HepG2 (cell line): ENCODE data around the gene ZDHHC8. TPM values are rescaled to one million over a fixed set of nuclear protein-coding genes. Genes with fewer than 3 reads are reported as not detected.

ENCODE experiments used
- BCLAF1 ChIP-seq: fragments of 450-650 bp; IDR thresholded peaks from 2 replicates; pipeline ENCODE4 v1.6.1; 2017; ENCODE audit warnings: mild to moderate bottlenecking
- CBFB ChIP-seq: sonication (generic); formaldehyde crosslinking; IDR thresholded peaks from 2 replicates; pipeline ENCODE4 v1.4.0; 2020; ENCODE audit warnings: missing genetic modification reagents
- CCAR2 ChIP-seq: fragments of 200-400 bp; formaldehyde crosslinking; optimal IDR thresholded peaks from 2 replicates; pipeline ENCODE3; 2018; ENCODE audit warnings: low read depth, mild to moderate bottlenecking, low read length, moderate library complexity
- DMAP1 ChIP-seq: IDR thresholded peaks from 2 replicates; pipeline ENCODE4 v1.6.1; 2016
- GABPB1 ChIP-seq: IDR thresholded peaks from 2 replicates; pipeline ENCODE4 v1.6.1; 2016; ENCODE audit warnings: mild to moderate bottlenecking, missing genetic modification reagents, moderate library complexity, missing compliant biosample characterization
- GTF3A ChIP-seq: sonication (generic); formaldehyde crosslinking; conservative IDR thresholded peaks from 2 replicates; pipeline ENCODE4 v1.4.0; 2020; ENCODE audit warnings: mild to moderate bottlenecking, missing genetic modification reagents
- IRF2 ChIP-seq: IDR thresholded peaks from 2 replicates; pipeline ENCODE4 v1.6.1; 2018; ENCODE audit warnings: missing genetic modification reagents, missing compliant biosample characterization
- KAT8 ChIP-seq: IDR thresholded peaks from 2 replicates; pipeline ENCODE4 v1.6.1; 2016; ENCODE audit warnings: missing genetic modification reagents, missing compliant biosample characterization
- MAF1 ChIP-seq: sonication (generic); formaldehyde crosslinking; IDR thresholded peaks from 2 replicates; pipeline ENCODE4 v1.5.0; 2020; ENCODE audit warnings: missing genetic modification reagents, borderline replicate concordance
- PHF8 ChIP-seq: sonication (generic); formaldehyde crosslinking; IDR thresholded peaks from 2 replicates; pipeline ENCODE4 v1.5.0; 2020; ENCODE audit warnings: missing genetic modification reagents
- PRDM10 ChIP-seq: sonication (generic); formaldehyde crosslinking; IDR thresholded peaks from 2 replicates; pipeline ENCODE4 v1.4.0; 2020; ENCODE audit warnings: low read depth, missing genetic modification reagents
- PTBP1 ChIP-seq: fragments of 200-400 bp; formaldehyde crosslinking; IDR thresholded peaks from 2 replicates; pipeline ENCODE4 v1.6.1; 2018; ENCODE audit warnings: low read length, low read depth; ENCODE audit not compliant: poor library complexity, severe bottlenecking
- SMARCE1 ChIP-seq: fragments of 450-650 bp; IDR thresholded peaks from 2 replicates; pipeline ENCODE4 v1.6.1; 2017; ENCODE audit warnings: borderline replicate concordance
- TGIF2 ChIP-seq: IDR thresholded peaks from 2 replicates; pipeline ENCODE4 v1.6.1; 2016; ENCODE audit warnings: control low read depth, missing compliant biosample characterization
- ZBTB43 ChIP-seq: sonication (generic); formaldehyde crosslinking; conservative IDR thresholded peaks from 2 replicates; pipeline ENCODE4 v1.4.0; 2020; ENCODE audit warnings: missing genetic modification reagents
- ZFAT ChIP-seq: sonication (generic); formaldehyde crosslinking; conservative IDR thresholded peaks from 2 replicates; pipeline ENCODE4 v1.8.1; 2023; ENCODE audit warnings: missing genetic modification reagents, inconsistent platforms
- ZNF101 ChIP-seq: sonication (generic); formaldehyde crosslinking; IDR thresholded peaks from 2 replicates; pipeline ENCODE4 v1.4.0; 2020; ENCODE audit warnings: mild to moderate bottlenecking, low read depth, missing genetic modification reagents, borderline replicate concordance
- ZNF136 ChIP-seq: sonication (generic); formaldehyde crosslinking; IDR thresholded peaks from 2 replicates; pipeline ENCODE4 v1.8.1; 2022; ENCODE audit warnings: low read depth, mild to moderate bottlenecking, moderate library complexity, missing genetic modification reagents
- ZNF253 ChIP-seq: sonication (generic); formaldehyde crosslinking; IDR thresholded peaks from 2 replicates; pipeline ENCODE4 v1.8.0; 2022; ENCODE audit warnings: mild to moderate bottlenecking, missing genetic modification reagents, borderline replicate concordance
- ZNF260 ChIP-seq: sonication (generic); formaldehyde crosslinking; IDR thresholded peaks from 2 replicates; pipeline ENCODE4 v1.4.0; 2020; ENCODE audit warnings: missing genetic modification reagents, low read depth, mild to moderate bottlenecking, borderline replicate concordance
- polyA plus RNA-seq, 8 experiments: library from polyadenylated mRNA; depleted of rRNA in 3 of 8; stranded (reverse) in 7 of 8; unstranded in 1 of 8; fragments of >200 nt; fragmentation: Illumina TruSeq in 4 of 8; extraction: Trizol in 4 of 8; gene quantifications; 2 replicates each; pipeline versions ENCODE4 v1.2.1 to v1.2.3, GENCODE V29; 2011 to 2016; ENCODE audit warnings: low read depth in 4 of 8, missing spikeins in 1 of 8, mixed read lengths in 1 of 8; ENCODE audit not compliant: insufficient read depth in 1 of 8
- total RNA-seq, 5 experiments: library from RNA; depleted of rRNA; stranded (reverse); fragments of >200 nt; fragmentation: Illumina TruSeq; extraction: Trizol; gene quantifications; 2 replicates each; pipeline ENCODE4 v1.2.3, GENCODE V29; 2016; ENCODE audit warnings: low read depth in 1 of 5
- TF ChIP-seq, protein P1 (sequence below): IDR thresholded peaks from 2 replicates; pipeline ENCODE4 v1.6.1; 2016
- TF ChIP-seq, protein P2 (sequence below): IDR thresholded peaks from 2 replicates; pipeline ENCODE4 v1.6.1; 2016; ENCODE audit warnings: low read depth, borderline replicate concordance

Gene ZDHHC8
- total and polyA plus RNA-seq, 2 of the 13 experiments (the other 11 are each of a cell fraction or from before 2014, with no cell fraction given): 7.5 to 21.3 TPM

DNA sequence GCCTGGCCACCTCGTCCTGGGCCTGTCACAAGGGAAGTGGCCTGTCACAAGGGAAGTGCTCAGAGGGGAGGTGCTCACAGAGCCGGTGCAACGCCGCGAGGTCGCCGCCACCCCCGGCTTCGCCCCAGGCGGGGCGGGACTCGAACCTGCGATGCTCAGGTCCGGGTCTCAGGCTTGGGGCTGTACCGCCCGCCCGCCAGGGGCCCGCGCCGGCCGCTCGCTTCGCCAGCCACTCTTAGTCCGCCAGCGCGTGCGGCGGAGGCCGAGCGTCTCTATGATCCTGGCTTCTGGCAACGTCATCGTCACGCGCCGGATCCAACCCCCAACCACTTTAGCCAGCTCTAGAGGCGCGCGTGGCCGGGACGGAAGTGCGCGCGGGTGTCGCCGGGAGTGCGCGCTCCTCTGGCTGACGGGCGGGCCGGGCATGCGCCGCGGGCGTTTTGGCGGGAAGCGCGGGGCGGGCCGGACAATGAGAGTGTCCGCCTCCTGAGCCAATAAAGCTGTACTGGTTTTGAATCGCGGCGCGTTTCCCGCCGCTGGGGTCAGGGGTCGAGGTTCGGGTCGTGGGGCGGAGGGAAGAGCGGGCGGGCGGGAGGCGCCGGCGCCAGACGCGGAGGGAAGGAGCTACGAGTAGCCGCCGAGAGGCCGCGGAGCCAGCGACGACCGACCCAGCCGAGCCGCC is 14.5 kb upstream of the ZDHHC8 start, which contains the start of gene TRMT2A (continued):
- TF ChIP-seq CCAR2 (peak; percentile 89), CBFB (CRISPR knock-in tag) (peak; percentile 94), MAF1 (CRISPR knock-in tag) (no peak), ZBTB43 (CRISPR knock-in tag) (peak; percentile 68), GTF3A (CRISPR knock-in tag) (no peak; the same call in 1 of the 2 replicates), TGIF2 (peak; percentile 68), ZNF136 (no peak), KAT8 (peak; percentile 98), ZNF101 (CRISPR knock-in tag) (no peak; the same call in 1 of the 2 replicates), PRDM10 (CRISPR knock-in tag) (no peak), ZFAT (no peak), PHF8 (CRISPR knock-in tag) (peak; percentile 45; the same call in 1 of the 2 replicates), IRF2 (CRISPR knock-in tag) (peak; percentile 82), GABPB1 (peak; percentile 95), SMARCE1 (no peak), BCLAF1 (no peak), ZNF253 (CRISPR knock-in tag) (no peak), DMAP1 (CRISPR knock-in tag) (peak; percentile 76), ZNF260 (CRISPR knock-in tag) (no peak), PTBP1 (no peak)
- TF ChIP-seq, protein P1, sequence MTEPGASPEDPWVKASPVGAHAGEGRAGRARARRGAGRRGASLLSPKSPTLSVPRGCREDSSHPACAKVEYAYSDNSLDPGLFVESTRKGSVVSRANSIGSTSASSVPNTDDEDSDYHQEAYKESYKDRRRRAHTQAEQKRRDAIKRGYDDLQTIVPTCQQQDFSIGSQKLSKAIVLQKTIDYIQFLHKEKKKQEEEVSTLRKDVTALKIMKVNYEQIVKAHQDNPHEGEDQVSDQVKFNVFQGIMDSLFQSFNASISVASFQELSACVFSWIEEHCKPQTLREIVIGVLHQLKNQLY: peak; percentile 55; the same call in 1 of the 2 replicates
- TF ChIP-seq, protein P2, sequence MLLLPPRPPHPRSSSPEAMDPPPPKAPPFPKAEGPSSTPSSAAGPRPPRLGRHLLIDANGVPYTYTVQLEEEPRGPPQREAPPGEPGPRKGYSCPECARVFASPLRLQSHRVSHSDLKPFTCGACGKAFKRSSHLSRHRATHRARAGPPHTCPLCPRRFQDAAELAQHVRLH (CRISPR knock-in tag): peak; percentile 65; the same call in 1 of the 2 replicates
